HepG2 (cell line): ENCODE data around the gene AGPAT3. TPM values are rescaled to one million over a fixed set of nuclear protein-coding genes. Genes with fewer than 3 reads are reported as not detected.

Source experiments
- CCAR2 ChIP-seq: fragments of 200-400 bp; formaldehyde crosslinking; optimal IDR thresholded peaks from 2 replicates; pipeline ENCODE3; 2018; ENCODE audit warnings: low read depth, mild to moderate bottlenecking, low read length, moderate library complexity
- FOXP4 ChIP-seq: sonication (generic); formaldehyde crosslinking; IDR thresholded peaks from 2 replicates; pipeline ENCODE4 v1.4.0; 2020; ENCODE audit warnings: missing genetic modification reagents
- GABPB1 ChIP-seq: IDR thresholded peaks from 2 replicates; pipeline ENCODE4 v1.6.1; 2016; ENCODE audit warnings: mild to moderate bottlenecking, missing genetic modification reagents, moderate library complexity, missing compliant biosample characterization
- GATAD2A ChIP-seq: IDR thresholded peaks from 2 replicates; pipeline ENCODE4 v1.6.1; 2016
- JDP2 ChIP-seq: sonication (generic); formaldehyde crosslinking; IDR thresholded peaks from 2 replicates; pipeline ENCODE4 v1.8.1; 2022; ENCODE audit warnings: missing genetic modification reagents, borderline replicate concordance
- KLF9 ChIP-seq: IDR thresholded peaks from 2 replicates; pipeline ENCODE4 v1.6.1; 2016; ENCODE audit warnings: low read depth
- MTA1 ChIP-seq: sonication (generic); formaldehyde crosslinking; IDR thresholded peaks from 2 replicates; pipeline ENCODE4 v1.4.0; 2020; ENCODE audit warnings: missing genetic modification reagents, mild to moderate bottlenecking, borderline replicate concordance
- MTF1 ChIP-seq: sonication (generic); formaldehyde crosslinking; IDR thresholded peaks from 2 replicates; pipeline ENCODE4 v1.5.0; 2020; ENCODE audit warnings: missing genetic modification reagents
- NR2F1 ChIP-seq, 2 experiments: fragments of 450-650 bp in 1 of 2; formaldehyde crosslinking in 1 of 2; IDR thresholded peaks; 2 replicates each; pipeline versions ENCODE4 v1.5.0 to v1.6.1; 2016 to 2020; ENCODE audit warnings: mild to moderate bottlenecking in 1 of 2, missing compliant biosample characterization in 1 of 2, missing genetic modification reagents in 1 of 2, moderate library complexity in 1 of 2
- NR2F6 ChIP-seq, 2 experiments: IDR thresholded peaks; 2 replicates each; pipeline ENCODE4 v1.6.1; 2016; ENCODE audit warnings: antibody characterized with exemption in 1 of 2, mild to moderate bottlenecking in 1 of 2
- PHF20 ChIP-seq: sonication (generic); formaldehyde crosslinking; IDR thresholded peaks from 2 replicates; pipeline ENCODE4 v1.5.0; 2020; ENCODE audit warnings: mild to moderate bottlenecking, missing genetic modification reagents
- PRPF4 ChIP-seq: fragments of 200-400 bp; formaldehyde crosslinking; IDR thresholded peaks from 2 replicates; pipeline ENCODE4 v1.6.1; 2016; ENCODE audit warnings: low read length, low read depth; ENCODE audit not compliant: poor library complexity, severe bottlenecking
- RARA ChIP-seq: IDR thresholded peaks from 2 replicates; pipeline ENCODE4 v1.6.1; 2016; ENCODE audit warnings: missing genetic modification reagents, missing compliant biosample characterization
- RXRA ChIP-seq: sonication (generic); formaldehyde crosslinking; IDR thresholded peaks from 2 replicates; pipeline ENCODE4 v1.5.1; 2020; ENCODE audit warnings: missing genetic modification reagents
- SP4 ChIP-seq: sonication (generic); formaldehyde crosslinking; IDR thresholded peaks from 2 replicates; pipeline ENCODE4 v1.8.1; 2023; ENCODE audit warnings: mild to moderate bottlenecking, missing genetic modification reagents
- YEATS2 ChIP-seq: sonication (generic); formaldehyde crosslinking; IDR thresholded peaks from 2 replicates; pipeline ENCODE4 v1.4.0; 2020; ENCODE audit warnings: missing genetic modification reagents, borderline replicate concordance
- ZEB1 ChIP-seq: IDR thresholded peaks from 2 replicates; pipeline ENCODE4 v1.6.1; 2012; ENCODE audit warnings: mild to moderate bottlenecking, low read depth, inconsistent platforms; ENCODE audit not compliant: insufficient replicate concordance
- ZFP91 ChIP-seq: sonication (generic); formaldehyde crosslinking; IDR thresholded peaks from 2 replicates; pipeline ENCODE4 v1.9.0; 2022; ENCODE audit warnings: missing genetic modification reagents, mild to moderate bottlenecking, borderline replicate concordance
- ZNF550 ChIP-seq: sonication (generic); formaldehyde crosslinking; IDR thresholded peaks from 2 replicates; pipeline ENCODE4 v1.4.0; 2020; ENCODE audit warnings: mild to moderate bottlenecking, missing genetic modification reagents, borderline replicate concordance
- ZNF687 ChIP-seq: sonication (generic); formaldehyde crosslinking; IDR thresholded peaks from 2 replicates; pipeline ENCODE4 v1.5.1; 2020; ENCODE audit warnings: mild to moderate bottlenecking, missing genetic modification reagents, moderate library complexity
- ZNF788 ChIP-seq: sonication (generic); formaldehyde crosslinking; IDR thresholded peaks from 2 replicates; pipeline ENCODE4 v1.5.0; 2020; ENCODE audit warnings: mild to moderate bottlenecking, missing genetic modification reagents, borderline replicate concordance
- ZSCAN30 ChIP-seq: sonication (generic); formaldehyde crosslinking; IDR thresholded peaks from 2 replicates; pipeline ENCODE4 v1.5.0; 2020; ENCODE audit warnings: mild to moderate bottlenecking, missing genetic modification reagents
- polyA plus RNA-seq, 8 experiments: library from polyadenylated mRNA; depleted of rRNA in 3 of 8; stranded (reverse) in 7 of 8; unstranded in 1 of 8; fragments of >200 nt; fragmentation: Illumina TruSeq in 4 of 8; extraction: Trizol in 4 of 8; gene quantifications; 2 replicates each; pipeline versions ENCODE4 v1.2.1 to v1.2.3, GENCODE V29; 2011 to 2016; ENCODE audit warnings: low read depth in 4 of 8, missing spikeins in 1 of 8, mixed read lengths in 1 of 8; ENCODE audit not compliant: insufficient read depth in 1 of 8
- total RNA-seq, 5 experiments: library from RNA; depleted of rRNA; stranded (reverse); fragments of >200 nt; fragmentation: Illumina TruSeq; extraction: Trizol; gene quantifications; 2 replicates each; pipeline ENCODE4 v1.2.3, GENCODE V29; 2016; ENCODE audit warnings: low read depth in 1 of 5

Gene AGPAT3
- total and polyA plus RNA-seq, 2 of the 13 experiments (the other 11 are each of a cell fraction or from before 2014, with no cell fraction given) = 32.2 to 54.4 TPM

- TF ChIP-seq ZFP91 (CRISPR knock-in tag) = peak; percentile 55; the same call in 1 of the 2 replicates
- no peak for TF ChIP-seq PHF20 (CRISPR knock-in tag)
- TF ChIP-seq JDP2 (CRISPR knock-in tag) = no peak
- no peak for TF ChIP-seq KLF9 (CRISPR knock-in tag)
- peak; percentile 73 for TF ChIP-seq NR2F6 (IDR thresholded peaks at IDR 0.05)
- peak; percentile 90 for TF ChIP-seq NR2F6 (CRISPR knock-in tag; IDR thresholded peaks at IDR 0.05)
- TF ChIP-seq RXRA (CRISPR knock-in tag) = peak; percentile 89
- peak; percentile 35; the same call in 1 of the 2 replicates for TF ChIP-seq ZNF687 (CRISPR knock-in tag)
- TF ChIP-seq ZNF550 (CRISPR knock-in tag) = no peak
- TF ChIP-seq SP4 (CRISPR knock-in tag) = 0 out of 2 replicates have a peak, but pooled peaks have one; percentile 18
- no peak for TF ChIP-seq ZNF788 (CRISPR knock-in tag)
- TF ChIP-seq FOXP4 = no peak
- TF ChIP-seq CCAR2 = no peak
- peak; percentile 18; the same call in 1 of the 2 replicates for TF ChIP-seq GABPB1 (CRISPR knock-in tag)
- peak; percentile 11; the same call in 1 of the 2 replicates for TF ChIP-seq GATAD2A (CRISPR knock-in tag)
- TF ChIP-seq NR2F1 (CRISPR knock-in tag; IDR thresholded peaks at IDR 0.05) = peak in 1 of 2 experiments; percentile 78; a peak in 2 of 4 replicates
- TF ChIP-seq PRPF4 = no peak
- TF ChIP-seq MTF1 (CRISPR knock-in tag) = no peak
- TF ChIP-seq RARA = peak; percentile 88
- no peak for TF ChIP-seq ZEB1
- no peak for TF ChIP-seq ZSCAN30 (CRISPR knock-in tag)
- no peak for TF ChIP-seq YEATS2
- peak; percentile 38; the same call in 1 of the 2 replicates for TF ChIP-seq MTA1 (CRISPR knock-in tag)
Observed at GRCh38 chr21:43858806-43859648, 6.0 kb upstream of the AGPAT3 start (continued).
